Naive thymus-derived CD8-positive, alpha-beta T cell (primary cell): ENCODE data around the gene EPHA6. TPM values are rescaled to one million over a fixed set of nuclear protein-coding genes. Genes with fewer than 3 reads are reported as not detected.
"Not testable (repeated sequence)": the region's sequence is repeated elsewhere in the genome, so short reads cannot be mapped to it uniquely, and the experiment has no call there.

Source experiments
- ATAC-seq, 2 donors: fragments of 150-1000 bp; cut with Tn5 transposase in 1 of 2; sonication (Bioruptor Pico), chemical (Tn5 transposase) in 1 of 2; 1 replicate in 1 of 2; 2 replicates in 1 of 2; pipeline ENCODE4 v1.10.0; 2021; ENCODE audit warnings: mild to moderate bottlenecking in 2 of 2, moderate library complexity in 2 of 2
- POLR2A ChIA-PET: fragments of 350-600 bp; sonication (Branson Sonifier 250); formaldehyde crosslinking; loops from one replicate; lab custom pipeline; 2021; ENCODE audit warnings: antibody characterized with exemption; lab: Charles Lee
- DNase-seq, 10 donors: peaks; one replicate each; pipeline versions ENCODE4 v3.0.0 to v3.0.0-alpha.2; 2020 to 2022
- H3K27ac Mint-ChIP-seq, 10 donors: one replicate each; pipeline ENCODE4 v1.8.0; 2020 to 2022; ENCODE audit warnings: mild to moderate bottlenecking in 10 of 10, mixed read lengths in 10 of 10, moderate library complexity in 4 of 10, inconsistent platforms in 1 of 10
- H3K27me3 Mint-ChIP-seq, 5 donors: one replicate each; pipeline ENCODE4 v1.8.0; 2021 to 2022; ENCODE audit warnings: mixed read lengths in 5 of 5
- H3K36me3 Mint-ChIP-seq, 3 donors: one replicate each; pipeline ENCODE4 v1.8.0; 2020 to 2022; ENCODE audit warnings: mixed read lengths in 3 of 3, mild to moderate bottlenecking in 2 of 3, inconsistent platforms in 1 of 3
- H3K4me1 Mint-ChIP-seq, 4 donors: one replicate each; pipeline ENCODE4 v1.8.0; 2021 to 2022; ENCODE audit warnings: mixed read lengths in 4 of 4
- H3K4me3 Mint-ChIP-seq, 10 donors: one replicate each; pipeline ENCODE4 v1.8.0; 2020 to 2022; ENCODE audit warnings: mild to moderate bottlenecking in 10 of 10, mixed read lengths in 10 of 10, moderate library complexity in 6 of 10, inconsistent platforms in 1 of 10
- H3K9me3 Mint-ChIP-seq, 9 donors: one replicate each; pipeline ENCODE4 v1.8.0; 2020 to 2022; ENCODE audit warnings: mixed read lengths in 9 of 9, mild to moderate bottlenecking in 3 of 9, inconsistent platforms in 1 of 9, moderate library complexity in 1 of 9
- polyA plus RNA-seq, 3 donors: library from polyadenylated mRNA; unstranded; fragments of 300-500 nt; fragmentation: Illumina TruSeq; gene quantifications; one replicate each; pipeline ENCODE4 v1.2.3, GENCODE V29; 2021
- total RNA-seq, 8 experiments: library from RNA in 2 of 8; stranded (reverse) in 2 of 8; gene quantifications; one replicate each; pipeline ENCODE4 v1.2.3 and lab custom pipeline; 2021 to 2026

The EPHA6 gene
- total and polyA plus RNA-seq, 5 experiments from 2014 or later, result not detected

- H3K27me3 Mint-ChIP-seq, result no peaks in the 10 kb centered on the region
- H3K9me3 Mint-ChIP-seq, result peaks cover 0 to 20% (median 4%) of the 10 kb centered on the region in 9 donors
- H3K36me3 Mint-ChIP-seq, result no peaks in the 10 kb centered on the region
- H3K4me3 Mint-ChIP-seq, result no peak overlapping the region
- POLR2A ChIA-PET, result no interaction called here
- no peaks in the 10 kb centered on the region for H3K4me1 Mint-ChIP-seq
- no peak overlapping the region for H3K27ac Mint-ChIP-seq
- no peak for ATAC-seq
- DNase-seq, result no peak
These were observed 181.6 kb downstream of the EPHA6 start for GRCh38 chr3:96996009-96996408.

DNA sequence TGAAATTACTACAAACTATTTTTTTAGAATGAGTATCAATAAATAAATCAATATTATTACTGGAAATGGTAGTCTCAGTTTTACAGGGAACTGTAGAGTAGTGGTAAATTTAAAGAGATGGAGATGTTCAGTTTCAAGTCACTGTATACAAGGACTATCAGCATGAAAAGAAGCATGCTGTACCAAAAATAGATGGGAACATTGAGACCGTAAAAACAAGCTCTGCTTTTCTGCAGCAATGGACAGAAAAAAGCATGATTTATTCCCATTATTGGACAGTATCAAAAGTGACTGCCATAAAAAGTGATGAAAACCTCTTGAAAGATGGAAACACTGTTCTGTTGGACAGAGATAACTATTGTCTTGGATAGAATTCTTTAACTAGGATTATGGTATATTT, 187.2 kb downstream of the EPHA6 start:
- DNase-seq (no peak), ATAC-seq (no peak)
- POLR2A ChIA-PET, result no interaction called here
- Mint-ChIP-seq H3K27ac (no peak overlapping the region), H3K4me1 (no peaks in the 10 kb centered on the region), H3K27me3 (no peaks in the 10 kb centered on the region), H3K4me3 (no peak overlapping the region), H3K36me3 (no peaks in the 10 kb centered on the region), H3K9me3 (peaks cover 0 to 23% (median 7%) of the 10 kb centered on the region in 9 donors)

DNA sequence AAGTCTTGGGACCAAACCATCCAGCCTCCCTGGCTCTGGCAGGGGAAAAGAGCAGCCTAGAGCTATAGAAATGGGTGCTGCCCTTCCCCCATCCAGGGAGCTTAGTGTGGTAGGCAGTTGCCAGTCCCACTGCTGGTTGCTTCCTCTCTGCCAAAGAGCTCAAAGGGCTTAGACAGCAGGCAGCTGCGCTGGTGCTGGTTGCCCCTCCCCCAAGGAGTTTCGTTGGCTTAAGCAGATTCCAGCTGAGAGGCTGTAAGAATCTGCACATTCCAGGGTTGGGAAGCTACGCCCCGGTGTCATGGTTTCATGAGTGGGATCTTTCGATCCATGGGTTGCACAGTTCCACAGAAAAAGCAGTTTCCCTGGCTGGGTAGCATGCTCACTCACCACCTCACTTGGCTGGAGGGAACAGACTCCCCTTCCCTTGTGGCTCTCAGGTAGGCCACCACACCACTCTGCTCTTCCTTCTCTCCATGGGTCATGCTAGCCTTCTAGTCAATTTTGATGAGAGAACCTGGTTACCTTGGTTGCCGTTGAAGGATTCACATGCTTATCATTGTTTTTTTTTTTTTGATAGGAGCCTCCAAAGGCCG, 195.1 kb downstream of the EPHA6 start:
- Mint-ChIP-seq H3K36me3 (no peaks in the 10 kb centered on the region), H3K4me1 (no peaks in the 10 kb centered on the region), H3K27me3 (no peaks in the 10 kb centered on the region)

GRCh38 chr3:97010881-97011657, 196.7 kb downstream of the EPHA6 start:
- Mint-ChIP-seq H3K4me3 (no peak overlapping the region), H3K36me3 (no peaks in the 10 kb centered on the region), H3K9me3 (peaks cover 0 to 26% (median 12%) of the 10 kb centered on the region in 9 donors), H3K27ac (no peak overlapping the region), H3K27me3 (no peaks in the 10 kb centered on the region), H3K4me1 (no peaks in the 10 kb centered on the region)
- no peak for DNase-seq
- POLR2A ChIA-PET, result no interaction called here
- ATAC-seq, result no peak

More for the DNA sequence above, 195.1 kb downstream of the EPHA6 start:
- Mint-ChIP-seq H3K9me3 (peaks cover 0 to 33% (median 14%) of the 10 kb centered on the region in 9 donors), H3K27ac (no peak overlapping the region), H3K4me3 (no peak overlapping the region)
- ATAC-seq, result no peak
- POLR2A ChIA-PET, result no interaction called here
- no peak for DNase-seq

- POLR2A ChIA-PET, result no interaction called here
- Mint-ChIP-seq H3K36me3 (peaks cover 0 to 5% (median 0%) of the 10 kb centered on the region in 3 donors), H3K9me3 (peaks cover 2 to 38% (median 9%) of the 10 kb centered on the region in 9 donors), H3K27me3 (no peaks in the 10 kb centered on the region), H3K4me3 (no peak overlapping the region), H3K27ac (no peak overlapping the region), H3K4me1 (no peaks in the 10 kb centered on the region)
- no peak for DNase-seq
- ATAC-seq, result no peak
These were observed 207.4 kb downstream of the EPHA6 start for GRCh38 chr3:97021778-97022177.

DNA sequence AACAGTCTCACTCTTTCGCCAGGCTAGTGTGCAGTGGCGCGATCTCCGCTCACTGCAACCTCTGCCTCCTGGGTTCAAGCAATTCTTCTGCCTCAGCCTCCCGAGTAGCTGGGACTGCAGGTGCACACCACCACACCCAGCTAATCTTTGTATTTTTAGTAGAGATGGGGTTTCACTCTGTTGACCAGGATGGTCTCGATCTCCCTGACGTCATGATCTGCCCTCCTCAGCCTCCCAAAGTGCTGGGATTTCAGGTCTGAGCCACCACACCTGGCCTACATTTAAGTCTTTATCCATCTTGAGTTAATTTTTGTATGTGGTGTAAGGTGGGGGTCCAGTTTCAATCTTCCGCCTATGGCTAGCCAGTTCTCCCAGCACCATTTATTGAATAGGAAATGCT, 211.2 kb downstream of the EPHA6 start:
- H3K4me3 Mint-ChIP-seq, H3K27ac Mint-ChIP-seq, H3K36me3 Mint-ChIP-seq, H3K27me3 Mint-ChIP-seq, DNase-seq, ATAC-seq, POLR2A ChIA-PET, H3K4me1 Mint-ChIP-seq: not testable (repeated sequence)
- H3K9me3 Mint-ChIP-seq, result peaks cover 0 to 22% (median 6%) of the 10 kb centered on the region in 9 donors

DNA sequence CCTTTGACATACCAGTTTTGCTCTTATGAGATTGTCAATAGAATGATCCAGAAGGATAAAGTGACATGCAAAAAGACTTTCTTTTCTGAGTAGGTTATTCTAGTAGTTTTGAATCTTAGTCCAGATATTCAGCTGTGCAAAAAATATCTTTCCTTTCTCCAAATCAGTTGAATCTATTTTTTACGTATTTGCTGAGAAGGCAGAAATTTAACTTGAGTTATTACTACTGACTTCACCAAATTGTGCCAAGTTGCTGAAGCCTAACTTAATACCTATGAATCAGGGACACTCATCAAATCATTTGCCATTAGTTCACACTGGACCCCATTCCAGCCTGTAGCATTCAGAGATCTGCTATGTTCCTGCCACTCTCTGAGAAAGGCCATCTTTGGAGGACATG, 215.6 kb downstream of the EPHA6 start:
- no peak overlapping the region for H3K27ac Mint-ChIP-seq
- no peak overlapping the region for H3K4me3 Mint-ChIP-seq
- H3K4me1 Mint-ChIP-seq, result no peaks in the 10 kb centered on the region
- H3K9me3 Mint-ChIP-seq, result peaks cover 0 to 25% (median 4%) of the 10 kb centered on the region in 9 donors
- DNase-seq, result no peak
- peaks cover 0 to 3% (median 0%) of the 10 kb centered on the region in 3 donors for H3K36me3 Mint-ChIP-seq
- no peaks in the 10 kb centered on the region for H3K27me3 Mint-ChIP-seq
- no peak for ATAC-seq
- POLR2A ChIA-PET, result no interaction called here

GRCh38 chr3:97037294-97037943, 223.0 kb downstream of the EPHA6 start:
- Mint-ChIP-seq H3K4me3 (no peak overlapping the region), H3K4me1 (no peaks in the 10 kb centered on the region), H3K27me3 (no peaks in the 10 kb centered on the region), H3K9me3 (peaks cover 0 to 4% (median 0%) of the 10 kb centered on the region in 9 donors), H3K27ac (no peak overlapping the region), H3K36me3 (no peaks in the 10 kb centered on the region)
- POLR2A ChIA-PET, result no interaction called here
- ATAC-seq (no peak), DNase-seq (no peak)

- ATAC-seq, result no peak
- Mint-ChIP-seq H3K4me1 (no peaks in the 10 kb centered on the region), H3K27ac (no peak overlapping the region), H3K9me3 (peaks cover 0 to 8% (median 0%) of the 10 kb centered on the region in 9 donors), H3K27me3 (no peaks in the 10 kb centered on the region), H3K4me3 (no peak overlapping the region), H3K36me3 (no peaks in the 10 kb centered on the region)
- DNase-seq, result no peak
- POLR2A ChIA-PET, result no interaction called here
These were observed 229.0 kb downstream of the EPHA6 start for GRCh38 chr3:97043411-97043810.

GRCh38 chr3:97057365-97057764, 243.0 kb downstream of the EPHA6 start:
- no peak overlapping the region for H3K27ac Mint-ChIP-seq
- H3K36me3 Mint-ChIP-seq, result no peaks in the 10 kb centered on the region
- DNase-seq (no peak), ATAC-seq (no peak)
- H3K4me1 Mint-ChIP-seq, result no peaks in the 10 kb centered on the region
- no peak overlapping the region for H3K4me3 Mint-ChIP-seq
- POLR2A ChIA-PET, result no interaction called here
- H3K9me3 Mint-ChIP-seq, result peaks cover 0 to 14% (median 4%) of the 10 kb centered on the region in 9 donors
- no peaks in the 10 kb centered on the region for H3K27me3 Mint-ChIP-seq

- no peaks in the 10 kb centered on the region for H3K27me3 Mint-ChIP-seq
- ATAC-seq (no peak), DNase-seq (no peak)
- H3K4me1 Mint-ChIP-seq, result no peaks in the 10 kb centered on the region
- no peak overlapping the region for H3K27ac Mint-ChIP-seq
- no peak overlapping the region for H3K4me3 Mint-ChIP-seq
- POLR2A ChIA-PET, result no interaction called here
- H3K9me3 Mint-ChIP-seq, result peaks cover 0 to 15% (median 4%) of the 10 kb centered on the region in 9 donors
- no peaks in the 10 kb centered on the region for H3K36me3 Mint-ChIP-seq
These were observed 244.8 kb downstream of the EPHA6 start for GRCh38 chr3:97059168-97059567.

- Mint-ChIP-seq H3K4me1 (no peaks in the 10 kb centered on the region), H3K36me3 (no peaks in the 10 kb centered on the region), H3K27ac (no peak overlapping the region), H3K9me3 (peaks cover 3 to 25% (median 8%) of the 10 kb centered on the region in 9 donors), H3K27me3 (no peaks in the 10 kb centered on the region), H3K4me3 (no peak overlapping the region)
- DNase-seq (no peak), ATAC-seq (no peak)
- POLR2A ChIA-PET, result no interaction called here
These were observed 252.1 kb downstream of the EPHA6 start for GRCh38 chr3:97066531-97066930.

DNA sequence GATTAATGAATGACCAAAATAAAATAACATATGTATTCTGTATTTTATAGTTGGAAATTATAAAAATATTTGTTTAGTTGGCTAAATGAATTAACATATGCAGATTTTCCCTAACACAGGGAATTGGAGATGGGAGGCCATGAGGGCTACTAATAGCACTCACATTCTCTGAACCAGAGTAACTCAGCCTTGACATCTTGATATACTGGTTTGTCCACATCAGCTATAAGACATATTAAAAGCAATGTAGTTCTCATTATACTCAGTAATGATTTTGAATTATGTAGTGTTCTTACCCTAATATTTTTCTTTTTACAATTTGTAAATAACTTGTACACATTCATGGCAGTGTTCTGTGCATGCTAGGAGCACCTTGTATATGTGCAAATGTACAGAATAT, 255.9 kb downstream of the EPHA6 start:
- H3K4me3 Mint-ChIP-seq, result no peak overlapping the region
- POLR2A ChIA-PET, result no interaction called here
- no peak for ATAC-seq

More for the DNA sequence above, 255.9 kb downstream of the EPHA6 start:
- no peaks in the 10 kb centered on the region for H3K27me3 Mint-ChIP-seq
- H3K9me3 Mint-ChIP-seq, result peaks cover 0 to 33% (median 5%) of the 10 kb centered on the region in 9 donors
- H3K4me1 Mint-ChIP-seq, result no peaks in the 10 kb centered on the region
- no peak overlapping the region for H3K27ac Mint-ChIP-seq
- H3K36me3 Mint-ChIP-seq, result no peaks in the 10 kb centered on the region
- no peak for DNase-seq
